ENCODE data around the gene OR13F1. TPM values are rescaled to one million over a fixed set of nuclear protein-coding genes. Genes with fewer than 3 reads are reported as not detected.
"Not testable (repeated sequence)": the region's sequence is repeated elsewhere in the genome, so short reads cannot be mapped to it uniquely, and the experiment has no call there.

OR13F1 gene
- not detected in 2 replicates for total RNA-seq

DNA sequence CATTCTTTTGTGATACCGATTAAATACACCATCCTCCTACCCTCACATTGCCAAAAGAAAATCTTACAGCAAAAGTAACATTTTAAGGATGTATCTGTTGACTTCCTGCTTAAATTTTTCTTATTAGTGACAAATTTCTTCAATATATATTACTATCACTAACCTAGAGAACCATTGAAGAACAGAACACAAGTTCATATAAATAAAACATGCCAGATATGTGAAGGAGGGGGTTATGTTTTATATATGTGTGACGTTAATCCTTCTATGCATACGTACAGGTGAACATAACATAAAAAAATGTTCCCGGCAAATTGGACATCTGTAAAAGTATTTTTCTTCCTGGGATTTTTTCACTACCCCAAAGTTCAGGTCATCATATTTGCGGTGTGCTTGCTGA, at the start of gene OR13F1:
OR13F1 (plus strand) TSS at position 301 of the 400 bp plus-strand sequence; CDS start at position 301, 0 bp downstream.
- no peak for DNase-seq (ENCODE audit: low read depth in 2 of 2)

DNA sequence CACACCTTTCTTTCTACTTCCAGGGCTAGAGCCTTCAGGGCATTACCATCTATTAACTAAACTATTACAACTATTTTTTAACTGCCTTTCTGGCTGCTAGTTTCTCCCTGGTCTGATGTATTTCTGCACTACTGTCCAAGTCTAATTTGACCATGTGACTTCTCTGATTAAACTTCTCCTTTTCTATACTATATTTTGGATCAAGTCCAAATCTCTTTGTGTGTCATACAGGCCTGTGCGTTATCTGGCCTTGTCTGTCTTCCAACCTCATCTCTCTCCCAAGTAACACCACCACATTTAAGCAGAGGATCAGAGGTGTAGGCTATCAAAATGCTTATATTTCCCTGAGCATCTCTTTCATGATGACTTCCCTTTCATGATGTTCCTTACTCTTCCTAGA, 47.2 kb upstream of the OR13F1 start:
- DNase-seq (ENCODE audit: low read depth in 2 of 2), result no peak

DNA sequence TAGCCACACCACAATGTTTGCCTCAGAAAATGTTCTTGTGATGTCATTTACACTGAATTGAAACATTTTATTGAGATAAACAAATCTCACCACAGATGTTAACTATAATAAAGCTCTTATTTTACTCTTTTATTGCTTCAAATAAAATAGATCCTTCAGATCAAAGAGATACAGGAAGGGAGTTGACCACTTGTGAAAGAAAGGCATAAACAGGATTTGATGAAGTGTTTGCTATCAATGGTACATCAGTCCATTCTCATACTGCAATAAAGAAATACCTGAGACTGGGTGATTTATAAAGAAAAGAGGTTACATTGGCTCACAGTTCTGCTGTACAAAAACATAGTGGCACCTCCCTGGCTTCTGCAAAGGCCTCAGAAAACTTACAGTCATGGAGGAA, 40.2 kb upstream of the OR13F1 start:
- DNase-seq (ENCODE audit: low read depth in 2 of 2), result no peak

- DNase-seq (ENCODE audit: low read depth in 2 of 2), result no peak
Observed at GRCh38 chr9:104468261-104468660, 35.8 kb upstream of the OR13F1 start.

DNA sequence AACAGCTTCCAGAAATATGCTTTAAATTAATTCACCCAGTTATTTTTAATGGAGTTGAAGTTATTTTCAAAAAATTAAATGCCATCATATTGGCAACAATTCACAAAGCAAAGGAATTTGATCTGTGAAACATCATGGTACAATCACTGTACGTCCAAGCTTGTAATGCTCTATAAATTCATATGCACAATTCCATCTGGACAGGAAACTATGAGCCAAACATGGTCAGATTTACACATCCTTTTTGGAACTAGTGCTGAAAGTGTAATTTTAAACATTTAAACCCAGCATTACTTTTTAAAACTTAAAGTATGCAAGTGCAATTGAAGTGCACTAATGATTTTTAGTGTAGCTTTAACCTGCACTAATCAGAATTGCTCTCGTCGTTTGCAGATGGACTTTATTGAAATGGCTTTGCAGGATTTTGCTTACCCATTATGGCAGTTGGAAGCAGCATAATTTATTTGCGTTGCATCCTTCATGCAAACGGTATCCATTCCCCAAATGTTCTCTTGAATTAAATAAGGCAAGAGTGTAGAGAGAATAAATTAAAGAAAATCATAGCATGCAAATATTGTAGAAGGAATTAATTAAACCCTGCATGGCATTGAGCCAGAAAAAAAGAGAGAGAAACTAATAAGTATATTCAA, 21.0 kb upstream of the OR13F1 start:
- no peak for DNase-seq (ENCODE audit: low read depth in 2 of 2)

GRCh38 chr9:104485014-104485413, 19.0 kb upstream of the OR13F1 start:
- no peak for DNase-seq (ENCODE audit: low read depth in 2 of 2)

DNA sequence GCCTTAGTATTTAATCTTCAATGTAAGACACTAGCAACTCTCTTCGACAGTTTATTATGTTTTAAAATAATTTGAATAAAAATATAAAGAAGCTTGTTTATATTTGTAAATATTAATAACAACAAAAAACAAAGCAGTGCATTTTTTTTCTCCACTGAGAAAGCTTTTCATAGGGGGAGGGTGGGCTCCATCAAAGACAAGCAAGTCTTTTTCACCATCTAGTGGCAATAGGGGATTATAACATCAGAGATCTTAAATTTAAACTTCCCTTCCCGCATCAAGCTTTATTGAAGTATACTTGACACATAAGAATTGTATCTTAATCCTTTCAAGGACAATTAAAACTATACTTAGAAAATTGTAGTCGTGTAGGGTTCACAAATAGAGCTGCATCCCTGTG, 9.3 kb upstream of the OR13F1 start:
- DNase-seq (ENCODE audit: low read depth in 2 of 2), result no peak

- no peak for DNase-seq (ENCODE audit: low read depth in 2 of 2)
Observed at GRCh38 chr9:104503440-104503839, 623 bp upstream of the OR13F1 start.

GRCh38 chr9:104506565-104506964, 2.5 kb downstream of the OR13F1 start:
- DNase-seq (ENCODE audit: low read depth in 2 of 2), result no peak

- DNase-seq (ENCODE audit: low read depth in 2 of 2), result no peak
Observed at GRCh38 chr9:104514901-104515300, 10.8 kb downstream of the OR13F1 start.

- not testable (repeated sequence) for DNase-seq (ENCODE audit: low read depth in 2 of 2)
Observed at GRCh38 chr9:104520241-104520640, 16.2 kb downstream of the OR13F1 start.

GRCh38 chr9:104527109-104527508, 23.0 kb downstream of the OR13F1 start, which contains the start of gene OR13C4:
TSS of gene OR13C4 (minus strand) at chr9:104527209. CDS start at chr9:104527209, 0 bp downstream.
- no peak for DNase-seq (ENCODE audit: low read depth in 2 of 2)

GRCh38 chr9:104536756-104537155, 32.7 kb downstream of the OR13F1 start, which contains the start of gene OR13C3:
TSS of gene OR13C3 (minus strand) at chr9:104536856. CDS start at chr9:104536723, 133 bp downstream.
- DNase-seq (ENCODE audit: low read depth in 2 of 2), result no peak

GRCh38 chr9:104539275-104539674, 35.2 kb downstream of the OR13F1 start:
- no peak for DNase-seq (ENCODE audit: low read depth in 2 of 2)

DNA sequence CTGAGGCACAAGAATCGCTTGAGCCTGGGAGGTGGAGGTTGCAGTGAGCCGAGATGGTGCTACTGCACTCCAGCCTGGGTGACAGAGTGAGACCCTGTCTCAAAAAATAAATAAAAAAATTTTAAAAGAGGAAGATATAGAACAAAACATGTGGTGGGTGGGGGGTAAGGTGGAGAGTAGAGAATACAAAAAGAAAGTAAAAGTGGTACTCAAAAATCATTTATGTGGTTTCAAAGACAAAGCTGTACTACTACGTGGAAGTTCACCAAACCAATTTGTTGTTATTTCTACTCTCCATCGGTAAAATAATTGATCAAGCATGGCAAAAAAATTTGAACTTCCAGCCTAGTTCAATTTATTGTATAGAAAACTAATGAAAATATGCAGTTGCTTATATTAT, 40.6 kb downstream of the OR13F1 start:
- DNase-seq (ENCODE audit: low read depth in 2 of 2), result no peak

GRCh38 chr9:104553261-104553660, 49.2 kb downstream of the OR13F1 start:
- no peak for DNase-seq (ENCODE audit: low read depth in 2 of 2)

Other genes starting within 250 kb of the OR13F1 start
- not detected in 2 replicates for gene OR13C4, start 22.9 kb downstream of the OR13F1 start, total RNA-seq
- not detected in 2 replicates for gene OR13C3, start 32.6 kb downstream of the OR13F1 start, total RNA-seq
- not detected in 2 replicates for gene OR13C8, start 64.9 kb downstream of the OR13F1 start, total RNA-seq
- gene OR13C5, start 95.2 kb downstream of the OR13F1 start, total RNA-seq, result not detected in 2 replicates
- gene OR13C2, start 101.4 kb downstream of the OR13F1 start, total RNA-seq, result not detected in 2 replicates
- not detected in 2 replicates for gene OR13C9, start 113.9 kb downstream of the OR13F1 start, total RNA-seq
- not detected in 2 replicates for gene OR13D1, start 190.3 kb downstream of the OR13F1 start, total RNA-seq
- gene NIPSNAP3A, start 243.4 kb downstream of the OR13F1 start, total RNA-seq, result 35.4 and 49.4 TPM in 2 replicates

Measured in dermis microvascular lymphatic vessel endothelial cell (primary cell).